Measurements from ENCODE around the gene TTLL3.

DNA sequence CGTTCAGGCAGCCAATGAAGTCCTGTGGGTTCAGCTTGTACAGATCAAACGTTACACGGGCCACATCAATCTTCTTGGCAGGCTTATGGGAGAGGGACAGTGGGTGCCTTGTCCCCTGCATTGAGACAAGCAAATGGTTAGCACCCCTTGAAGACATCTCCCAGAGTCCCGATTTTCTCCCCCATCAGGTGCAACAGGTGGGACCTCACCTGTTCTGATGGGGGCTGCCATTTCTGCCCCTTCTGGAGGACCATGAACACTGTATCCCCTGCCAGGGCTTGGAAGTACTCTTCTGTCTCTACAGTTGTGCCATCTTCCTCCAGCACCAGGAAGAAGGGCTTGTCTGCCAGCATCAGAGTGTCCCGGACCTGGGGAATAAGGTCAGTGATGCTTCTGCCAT lies 59.9 kb downstream of the TTLL3 start:
- TF ChIP-seq, protein P1, sequence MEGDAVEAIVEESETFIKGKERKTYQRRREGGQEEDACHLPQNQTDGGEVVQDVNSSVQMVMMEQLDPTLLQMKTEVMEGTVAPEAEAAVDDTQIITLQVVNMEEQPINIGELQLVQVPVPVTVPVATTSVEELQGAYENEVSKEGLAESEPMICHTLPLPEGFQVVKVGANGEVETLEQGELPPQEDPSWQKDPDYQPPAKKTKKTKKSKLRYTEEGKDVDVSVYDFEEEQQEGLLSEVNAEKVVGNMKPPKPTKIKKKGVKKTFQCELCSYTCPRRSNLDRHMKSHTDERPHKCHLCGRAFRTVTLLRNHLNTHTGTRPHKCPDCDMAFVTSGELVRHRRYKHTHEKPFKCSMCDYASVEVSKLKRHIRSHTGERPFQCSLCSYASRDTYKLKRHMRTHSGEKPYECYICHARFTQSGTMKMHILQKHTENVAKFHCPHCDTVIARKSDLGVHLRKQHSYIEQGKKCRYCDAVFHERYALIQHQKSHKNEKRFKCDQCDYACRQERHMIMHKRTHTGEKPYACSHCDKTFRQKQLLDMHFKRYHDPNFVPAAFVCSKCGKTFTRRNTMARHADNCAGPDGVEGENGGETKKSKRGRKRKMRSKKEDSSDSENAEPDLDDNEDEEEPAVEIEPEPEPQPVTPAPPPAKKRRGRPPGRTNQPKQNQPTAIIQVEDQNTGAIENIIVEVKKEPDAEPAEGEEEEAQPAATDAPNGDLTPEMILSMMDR (conservative IDR thresholded peaks at IDR 0.05; ENCODE audit: low read depth, low read length), result no peak
- TF ChIP-seq EZH2phosphoT487 (IDR thresholded peaks at IDR 0.05; ENCODE audit: borderline replicate concordance, low read length) (no peak), EZH2 (IDR thresholded peaks at IDR 0.05; ENCODE audit: low read length, unreplicated experiment) (no peak)

All from PC-3 (cell line).